Measurements from ENCODE around the gene ZNF329. TPM values are rescaled to one million over a fixed set of nuclear protein-coding genes. Genes with fewer than 3 reads are reported as not detected.

The ZNF329 gene
- polyA plus RNA-seq, 3 donors, result 0.56 to 1.2 (median 0.65) TPM

- Histone ChIP-seq H3K9me3 (replicated peaks in 1 of 2; ENCODE audit: control insufficient read depth in 1 of 2, insufficient read depth in 1 of 2, low read length in 2 of 2) (peaks cover 82 to 92% of the 10 kb centered on the region in 2 donors), H3K27ac (ENCODE audit: low read depth in 1 of 2, low read length in 2 of 2) (no peak overlapping the region), H3K4me3 (replicated peaks in 1 of 3; ENCODE audit: low read depth in 2 of 3, low read length in 3 of 3) (peak overlapping the region in 1 of 3 experiments; percentile 79), H4K20me1 (ENCODE audit: insufficient read depth, low read length) (no peaks in the 10 kb centered on the region), H2AFZ (ENCODE audit: insufficient read depth, low read depth, low read length, poor library complexity, severe bottlenecking) (no peak overlapping the region), H3K4me1 (ENCODE audit: control insufficient read depth in 1 of 2, insufficient read depth in 2 of 2, low read length in 2 of 2) (peaks cover 12 to 14% of the 10 kb centered on the region in 2 donors), H3K27me3 (ENCODE audit: control insufficient read depth in 2 of 2, insufficient read depth in 2 of 2, low read length in 2 of 2) (no peaks in the 10 kb centered on the region), H3K4me2 (replicated peaks; ENCODE audit: extremely low read depth, low read length, poor library complexity, severe bottlenecking) (no peak overlapping the region), H3K36me3 (replicated peaks in 1 of 2; ENCODE audit: control insufficient read depth in 1 of 2, insufficient read depth in 2 of 2, low read length in 2 of 2) (no peaks in the 10 kb centered on the region), H3K79me2 (ENCODE audit: insufficient read depth, low read length) (no peaks in the 10 kb centered on the region), H3K9ac (ENCODE audit: insufficient read depth, low read length, poor library complexity, severe bottlenecking) (no peak overlapping the region)
- H3K4me3 Mint-ChIP-seq, result peak overlapping the region; percentile 16 to 48
- intact Hi-C loops (cut with micrococcal nuclease), result no loop called here
- H3K27ac Mint-ChIP-seq, result peak overlapping the region in 3 of 7 donors; percentile 27 to 50 (median 41)
- no peak for DNase-seq
- WGBS (ENCODE audit: insufficient coverage), result 96% methylated on average over 13 of the region's 13 CpGs
- H3K27me3 Mint-ChIP-seq (ENCODE audit: low read depth in 3 of 3), result peaks cover 0 to 7% (median 2%) of the 10 kb centered on the region in 3 donors
- no peak for TF ChIP-seq CTCF (IDR thresholded peaks at IDR 0.05)
- H3K9me3 Mint-ChIP-seq, result peaks cover 49 to 96% (median 88%) of the 10 kb centered on the region in 7 donors
- peaks cover 10% of the 10 kb centered on the region for H3K4me1 Mint-ChIP-seq
- peaks cover 0 to 4% of the 10 kb centered on the region in 2 donors for H3K36me3 Mint-ChIP-seq
Observed at GRCh38 chr19:58096884-58097283, 53.7 kb downstream of the ZNF329 start.

GRCh38 chr19:58095328-58095727 lies 55.3 kb downstream of the ZNF329 start:
- Mint-ChIP-seq H3K9me3 (peaks cover 53 to 97% (median 91%) of the 10 kb centered on the region in 7 donors), H3K4me1 (peaks cover 10% of the 10 kb centered on the region), H3K36me3 (peaks cover 0 to 4% of the 10 kb centered on the region in 2 donors), H3K27me3 (ENCODE audit: low read depth in 3 of 3) (peaks cover 0 to 7% (median 0%) of the 10 kb centered on the region in 3 donors), H3K4me3 (no peak overlapping the region), H3K27ac (no peak overlapping the region)
- Histone ChIP-seq H3K27me3 (ENCODE audit: control insufficient read depth in 2 of 2, insufficient read depth in 2 of 2, low read length in 2 of 2) (no peaks in the 10 kb centered on the region), H3K4me2 (replicated peaks; ENCODE audit: extremely low read depth, low read length, poor library complexity, severe bottlenecking) (no peak overlapping the region), H3K79me2 (ENCODE audit: insufficient read depth, low read length) (no peaks in the 10 kb centered on the region), H2AFZ (ENCODE audit: insufficient read depth, low read depth, low read length, poor library complexity, severe bottlenecking) (no peak overlapping the region), H3K27ac (ENCODE audit: low read depth in 1 of 2, low read length in 2 of 2) (no peak overlapping the region), H3K36me3 (replicated peaks in 1 of 2; ENCODE audit: control insufficient read depth in 1 of 2, insufficient read depth in 2 of 2, low read length in 2 of 2) (no peaks in the 10 kb centered on the region), H3K4me1 (ENCODE audit: control insufficient read depth in 1 of 2, insufficient read depth in 2 of 2, low read length in 2 of 2) (peaks cover 12 to 14% of the 10 kb centered on the region in 2 donors), H3K9me3 (replicated peaks in 1 of 2; ENCODE audit: control insufficient read depth in 1 of 2, insufficient read depth in 1 of 2, low read length in 2 of 2) (peaks cover 83 to 92% of the 10 kb centered on the region in 2 donors), H4K20me1 (ENCODE audit: insufficient read depth, low read length) (no peaks in the 10 kb centered on the region), H3K4me3 (replicated peaks in 1 of 3; ENCODE audit: low read depth in 2 of 3, low read length in 3 of 3) (peak overlapping the region in 1 of 3 experiments; percentile 3), H3K9ac (ENCODE audit: insufficient read depth, low read length, poor library complexity, severe bottlenecking) (no peak overlapping the region)
- no peak for DNase-seq
- intact Hi-C loops (cut with micrococcal nuclease), result no loop called here
- WGBS (ENCODE audit: insufficient coverage), result 91% methylated on average over 7 of the region's 10 CpGs
- TF ChIP-seq CTCF (IDR thresholded peaks at IDR 0.05), result no peak
